ENCODE results near the gene STXBP3.

STXBP3 gene

GRCh38 chr1:108728327-108728923 lies 18.0 kb upstream of the STXBP3 start:
- H3K27ac Mint-ChIP-seq = no peak overlapping the region
- TF ChIP-seq CTCF (IDR thresholded peaks at IDR 0.05; ENCODE audit: unreplicated experiment in 3 of 3) = no peak
- H3K9me3 Mint-ChIP-seq = no peaks in the 10 kb centered on the region
- H3K4me1 Mint-ChIP-seq = peaks cover 9% of the 10 kb centered on the region
- H3K36me3 Mint-ChIP-seq (ENCODE audit: low read depth) = no peaks in the 10 kb centered on the region
- H3K27me3 Mint-ChIP-seq (ENCODE audit: low read depth) = peaks cover 8% of the 10 kb centered on the region
- no peak overlapping the region for H3K4me3 Mint-ChIP-seq

GRCh38 chr1:108729481-108729880 lies 17.0 kb upstream of the STXBP3 start:
- Mint-ChIP-seq H3K27me3 (ENCODE audit: low read depth) (peaks cover 8% of the 10 kb centered on the region), H3K4me1 (peaks cover 9% of the 10 kb centered on the region), H3K9me3 (no peaks in the 10 kb centered on the region), H3K4me3 (no peak overlapping the region), H3K27ac (no peak overlapping the region), H3K36me3 (ENCODE audit: low read depth) (no peaks in the 10 kb centered on the region)
- TF ChIP-seq CTCF (IDR thresholded peaks at IDR 0.05; ENCODE audit: unreplicated experiment in 3 of 3) = no peak

GRCh38 chr1:108732398-108732797 lies 14.1 kb upstream of the STXBP3 start:
- H3K27ac Mint-ChIP-seq = no peak overlapping the region
- H3K27me3 Mint-ChIP-seq (ENCODE audit: low read depth) = peaks cover 4% of the 10 kb centered on the region
- TF ChIP-seq CTCF (IDR thresholded peaks at IDR 0.05; ENCODE audit: unreplicated experiment in 3 of 3) = no peak
- no peaks in the 10 kb centered on the region for H3K36me3 Mint-ChIP-seq (ENCODE audit: low read depth)
- no peaks in the 10 kb centered on the region for H3K9me3 Mint-ChIP-seq
- H3K4me1 Mint-ChIP-seq = peaks cover 9% of the 10 kb centered on the region
- H3K4me3 Mint-ChIP-seq = no peak overlapping the region

GRCh38 chr1:108734171-108734865 lies 12.2 kb upstream of the STXBP3 start:
- H3K36me3 Mint-ChIP-seq (ENCODE audit: low read depth) = no peaks in the 10 kb centered on the region
- H3K27ac Mint-ChIP-seq = no peak overlapping the region
- no peak for TF ChIP-seq CTCF (IDR thresholded peaks at IDR 0.05; ENCODE audit: unreplicated experiment in 3 of 3)
- peaks cover 4% of the 10 kb centered on the region for H3K27me3 Mint-ChIP-seq (ENCODE audit: low read depth)
- H3K9me3 Mint-ChIP-seq = no peaks in the 10 kb centered on the region
- H3K4me1 Mint-ChIP-seq = peaks cover 9% of the 10 kb centered on the region
- no peak overlapping the region for H3K4me3 Mint-ChIP-seq

GRCh38 chr1:108742253-108742652 lies 4.2 kb upstream of the STXBP3 start:
- no peaks in the 10 kb centered on the region for H3K4me1 Mint-ChIP-seq
- no peaks in the 10 kb centered on the region for H3K9me3 Mint-ChIP-seq
- peaks cover 3% of the 10 kb centered on the region for H3K27me3 Mint-ChIP-seq (ENCODE audit: low read depth)
- H3K27ac Mint-ChIP-seq = peak overlapping the region in 1 of 3 experiments; percentile 9
- H3K4me3 Mint-ChIP-seq = no peak overlapping the region
- TF ChIP-seq CTCF (IDR thresholded peaks at IDR 0.05; ENCODE audit: unreplicated experiment in 3 of 3) = no peak
- no peaks in the 10 kb centered on the region for H3K36me3 Mint-ChIP-seq (ENCODE audit: low read depth)

GRCh38 chr1:108745980-108746381 lies 493 bp upstream of the STXBP3 start:
- Mint-ChIP-seq H3K4me3 (peak overlapping the region; percentile 91 to 97 (median 97)), H3K27ac (peak overlapping the region; percentile 94 to 99 (median 94)), H3K27me3 (ENCODE audit: low read depth) (peaks cover 2% of the 10 kb centered on the region), H3K4me1 (peaks cover 9% of the 10 kb centered on the region), H3K9me3 (no peaks in the 10 kb centered on the region), H3K36me3 (ENCODE audit: low read depth) (peaks cover 2% of the 10 kb centered on the region)
- TF ChIP-seq CTCF (IDR thresholded peaks at IDR 0.05; ENCODE audit: unreplicated experiment in 3 of 3) = no peak

All from nephron (organoid).